RWPE1 (cell line): ENCODE data around the gene GSN.

Source experiments
- CTCF ChIA-PET: fragments of 350-600 bp; sonication (Branson Sonifier 250); formaldehyde crosslinking; extraction: SDS; loops from one replicate; lab custom pipeline; 2021; lab: Yijun Ruan, JAX
- POLR2A ChIA-PET: fragments of 400-600 bp; formaldehyde crosslinking; extraction: SDS; loops from one replicate; lab custom pipeline; 2020; ENCODE audit warnings: antibody characterized with exemption; ENCODE audit not compliant: low non-redundant PET; lab: Yijun Ruan, JAX
- DNase-seq: peaks from one replicate; pipeline ENCODE4 v3.0.0; 2012; ENCODE audit warnings: low spot score
- H3K27ac ChIP-seq: fragments of 450-650 bp; 2 replicates; pipeline ENCODE4 v1.5.1; 2017
- CTCF ChIP-seq: fragments of 450-650 bp; conservative IDR thresholded peaks from 2 replicates; pipeline ENCODE4 v1.5.1; 2017; ENCODE audit warnings: low read depth, mild to moderate bottlenecking

GSN gene

GRCh38 chr9:121297389-121297788 is 29.4 kb downstream of the GSN start:
- POLR2A ChIA-PET = no interaction called here
- DNase-seq = no peak
- CTCF ChIA-PET = interaction anchor here (0.7 kb wide), 2 partner anchors 8 to 10 kb away, joined by 3 to 4 read pairs; no protein-coding TSS in a partner anchor
- no peak for TF ChIP-seq CTCF
- H3K27ac ChIP-seq = no peak overlapping the region

GRCh38 chr9:121298016-121298538 is 30.1 kb downstream of the GSN start:
- TF ChIP-seq CTCF = no peak
- H3K27ac ChIP-seq = no peak overlapping the region
- POLR2A ChIA-PET = no interaction called here
- DNase-seq = no peak
- CTCF ChIA-PET = interaction anchor here (0.7 to 1.8 kb wide), 5 partner anchors 9 to 140 kb away, joined by 3 to 7 read pairs (median 4); no protein-coding TSS in a partner anchor

- DNase-seq = no peak
- POLR2A ChIA-PET = no interaction called here
- CTCF ChIA-PET = interaction anchor here (0.6 to 1.8 kb wide), 5 partner anchors 20 to 182 kb away, joined by 3 to 7 read pairs (median 4); no protein-coding TSS in a partner anchor
- H3K27ac ChIP-seq = peak overlapping the region; percentile 46
- TF ChIP-seq CTCF = no peak
Observed at GRCh38 chr9:121298689-121299466, 30.9 kb downstream of the GSN start.

- peak; percentile 47 for DNase-seq
- POLR2A ChIA-PET = no interaction called here
- no peak for TF ChIP-seq CTCF
- CTCF ChIA-PET = interaction anchor here (0.6 to 1.8 kb wide), 3 partner anchors 20 to 86 kb away, joined by 3 to 7 read pairs (median 4); no protein-coding TSS in a partner anchor
- peak overlapping the region; percentile 46 for H3K27ac ChIP-seq
Observed at GRCh38 chr9:121299467-121300282, 31.7 kb downstream of the GSN start.

- no peak for TF ChIP-seq CTCF
- H3K27ac ChIP-seq = peak overlapping the region; percentile 46
- POLR2A ChIA-PET = no interaction called here
- CTCF ChIA-PET = interaction anchor here (0.6 to 0.7 kb wide), 2 partner anchors 87 to 357 kb away, joined by 3 to 5 read pairs; no protein-coding TSS in a partner anchor
- DNase-seq = no peak
Observed at GRCh38 chr9:121300283-121301119, 32.5 kb downstream of the GSN start.
